GM23338 (cell line): ENCODE results near the gene OR6K3.

ENCODE experiments used
- CREB1 ChIP-seq: fragments of 250-450 bp; sonication (Bioruptor Pico); IDR thresholded peaks from 2 replicates; pipeline ENCODE4 v1.5.0; 2020; ENCODE audit warnings: low read depth, mild to moderate bottlenecking, moderate library complexity
- CTCF ChIP-seq, 2 experiments: fragments of 200-600 bp in 1 of 2; sonication (generic) in 1 of 2; conservative IDR thresholded peaks; 2 replicates each; pipeline versions ENCODE4 v1.5.1 to v1.6.1; 2016 to 2017; ENCODE audit warnings: antibody characterized with exemption in 2 of 2, low read depth in 2 of 2, mild to moderate bottlenecking in 2 of 2, moderate library complexity in 1 of 2
- ETS1 ChIP-seq: IDR thresholded peaks from 2 replicates; pipeline ENCODE4 v1.6.1; 2016; ENCODE audit warnings: antibody characterized with exemption
- EZH2 ChIP-seq: fragments of 200-600 bp; sonication (generic); IDR thresholded peaks from one replicate; pipeline ENCODE4 v1.8.0; 2017; ENCODE audit warnings: antibody characterized with exemption, mild to moderate bottlenecking, low read depth; ENCODE audit not compliant: unreplicated experiment
- EZH2phosphoT487 ChIP-seq: fragments of 200-600 bp; sonication (generic); IDR thresholded peaks from one replicate; pipeline ENCODE4 v1.8.1; 2018; ENCODE audit warnings: antibody characterized with exemption; ENCODE audit not compliant: unreplicated experiment
- JUNB ChIP-seq: IDR thresholded peaks from one replicate; pipeline ENCODE4 v1.6.1; 2016; ENCODE audit warnings: antibody characterized with exemption; ENCODE audit not compliant: unreplicated experiment
- NANOG ChIP-seq: IDR thresholded peaks from 2 replicates; pipeline ENCODE4 v1.6.1; 2016; ENCODE audit warnings: antibody characterized with exemption, borderline replicate concordance
- POLR2AphosphoS5 ChIP-seq: IDR thresholded peaks from 2 replicates; pipeline ENCODE4 v1.6.1; 2016; ENCODE audit warnings: antibody characterized with exemption, low read depth
- REST ChIP-seq: IDR thresholded peaks from one replicate; pipeline ENCODE4 v1.6.1; 2018; ENCODE audit warnings: antibody characterized with exemption; ENCODE audit not compliant: unreplicated experiment
- STAT1 ChIP-seq: IDR thresholded peaks from one replicate; pipeline ENCODE4 v1.6.1; 2016; ENCODE audit warnings: antibody characterized with exemption; ENCODE audit not compliant: unreplicated experiment
- ZNF114 ChIP-seq: fragments of 250-450 bp; sonication (Bioruptor Pico); IDR thresholded peaks from 2 replicates; pipeline ENCODE4 v1.5.0; 2020; ENCODE audit warnings: mild to moderate bottlenecking, moderate library complexity
- ZNF331 ChIP-seq: fragments of 250-450 bp; sonication (Bioruptor Pico); IDR thresholded peaks from 2 replicates; pipeline ENCODE4 v1.5.0; 2020; ENCODE audit warnings: low read depth, mild to moderate bottlenecking, moderate library complexity
- ZNF462 ChIP-seq: fragments of 250-450 bp; sonication (Bioruptor Pico); IDR thresholded peaks from 2 replicates; pipeline ENCODE4 v1.5.0; 2020; ENCODE audit warnings: mild to moderate bottlenecking, moderate library complexity

- TF ChIP-seq CTCF (conservative IDR thresholded peaks at IDR 0.05; ENCODE audit: low read depth in 2 of 2) (no peak), EZH2 (no peak), EZH2phosphoT487 (no peak), REST (no peak), POLR2AphosphoS5 (no peak), JUNB (no peak), CREB1 (CRISPR knock-in tag) (no peak), ETS1 (no peak), NANOG (no peak), STAT1 (no peak), ZNF331 (no peak), ZNF114 (CRISPR knock-in tag) (no peak), ZNF462 (no peak)
Measured at GRCh38 chr1:158687037-158687436, 33.5 kb downstream of the OR6K3 start.
